VCaP (cell line): Measurements from ENCODE around the gene PCNT.

Experiments
- H3K27ac ChIP-seq: fragments of 450-650 bp; 2 replicates; pipeline ENCODE4 v1.5.1; 2017
- TF ChIP-seq, protein P1 (sequence below): fragments of 450-650 bp; conservative IDR thresholded peaks from 2 replicates; pipeline ENCODE4 v1.5.1; 2017; ENCODE audit warnings: mild to moderate bottlenecking, moderate library complexity

Gene PCNT

DNA sequence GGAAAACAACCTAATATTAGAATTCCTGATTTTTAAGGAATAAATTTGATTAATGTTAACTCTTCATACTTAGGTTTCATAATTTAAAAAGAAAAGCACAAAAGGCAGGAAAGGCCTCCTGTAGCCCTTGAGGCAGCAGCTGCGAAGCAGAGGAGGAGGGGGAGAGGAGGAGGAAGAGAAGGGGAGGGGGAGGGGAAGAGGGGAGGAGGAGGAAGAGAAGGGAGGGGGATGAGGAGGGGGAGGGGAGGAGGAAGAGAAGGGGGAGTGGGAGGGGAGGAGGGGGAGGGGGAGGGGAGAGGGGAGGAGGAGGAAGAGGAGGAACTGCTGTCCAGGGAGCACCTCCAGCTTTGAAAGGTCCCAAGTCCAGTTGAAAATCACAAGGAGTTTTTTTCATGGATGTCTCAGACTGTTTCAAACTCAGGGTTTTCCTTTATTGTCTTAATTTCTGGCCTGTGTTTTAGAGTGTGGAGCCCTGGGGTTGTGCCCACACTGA lies 99.6 kb downstream of the PCNT start:
- H3K27ac ChIP-seq: no peak overlapping the region
- TF ChIP-seq, protein P1, sequence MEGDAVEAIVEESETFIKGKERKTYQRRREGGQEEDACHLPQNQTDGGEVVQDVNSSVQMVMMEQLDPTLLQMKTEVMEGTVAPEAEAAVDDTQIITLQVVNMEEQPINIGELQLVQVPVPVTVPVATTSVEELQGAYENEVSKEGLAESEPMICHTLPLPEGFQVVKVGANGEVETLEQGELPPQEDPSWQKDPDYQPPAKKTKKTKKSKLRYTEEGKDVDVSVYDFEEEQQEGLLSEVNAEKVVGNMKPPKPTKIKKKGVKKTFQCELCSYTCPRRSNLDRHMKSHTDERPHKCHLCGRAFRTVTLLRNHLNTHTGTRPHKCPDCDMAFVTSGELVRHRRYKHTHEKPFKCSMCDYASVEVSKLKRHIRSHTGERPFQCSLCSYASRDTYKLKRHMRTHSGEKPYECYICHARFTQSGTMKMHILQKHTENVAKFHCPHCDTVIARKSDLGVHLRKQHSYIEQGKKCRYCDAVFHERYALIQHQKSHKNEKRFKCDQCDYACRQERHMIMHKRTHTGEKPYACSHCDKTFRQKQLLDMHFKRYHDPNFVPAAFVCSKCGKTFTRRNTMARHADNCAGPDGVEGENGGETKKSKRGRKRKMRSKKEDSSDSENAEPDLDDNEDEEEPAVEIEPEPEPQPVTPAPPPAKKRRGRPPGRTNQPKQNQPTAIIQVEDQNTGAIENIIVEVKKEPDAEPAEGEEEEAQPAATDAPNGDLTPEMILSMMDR: no peak

DNA sequence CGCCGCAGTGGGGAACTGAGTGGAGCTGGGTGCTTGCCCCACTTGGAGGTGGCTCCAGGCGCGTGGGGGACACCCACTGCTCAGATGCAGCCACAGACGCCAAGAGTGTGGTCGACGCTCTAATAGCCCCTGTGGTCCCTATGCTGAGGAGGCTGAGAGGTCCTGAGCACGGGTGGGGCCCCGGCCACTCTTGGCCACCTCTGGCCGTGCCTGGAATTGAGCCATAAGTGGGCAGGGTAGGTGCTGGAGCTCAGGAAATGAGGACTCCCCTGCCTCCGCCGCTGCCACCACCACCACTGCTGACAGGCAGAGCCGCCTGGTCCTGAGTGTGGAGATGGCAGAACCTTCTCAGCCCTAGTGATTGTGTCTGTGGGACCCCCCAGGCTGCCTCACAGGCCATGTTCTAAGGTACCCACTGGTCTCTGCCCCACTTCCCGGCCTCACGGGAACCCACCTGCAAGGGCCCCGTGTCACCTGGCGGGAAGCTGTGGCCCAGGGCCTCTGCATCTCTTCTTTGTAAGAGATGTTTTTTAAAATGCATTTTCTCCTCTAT lies 100.2 kb downstream of the PCNT start:
- TF ChIP-seq, protein P1: no peak

DNA sequence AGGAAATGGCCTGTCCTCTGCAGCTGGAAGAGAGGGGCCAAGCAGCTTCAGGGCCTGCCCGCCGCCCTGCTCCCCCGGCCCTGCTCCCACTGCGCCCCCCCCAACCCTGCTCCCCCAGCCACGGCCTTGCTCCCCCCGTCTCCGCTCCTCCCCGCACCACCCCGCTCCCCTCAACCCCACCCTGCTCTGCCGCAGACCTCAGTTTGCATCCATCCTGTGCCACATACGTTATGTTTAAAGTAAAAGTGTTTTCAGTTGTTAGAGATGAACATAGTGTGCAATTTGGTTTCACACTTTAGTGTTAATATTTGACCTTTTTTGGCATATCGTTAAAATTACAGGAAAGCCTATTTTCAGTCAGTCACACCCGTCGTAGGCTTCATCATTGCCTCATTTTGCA lies 100.7 kb downstream of the PCNT start:
- TF ChIP-seq, protein P1: no peak
- no peak overlapping the region for H3K27ac ChIP-seq

More for the DNA sequence above, 100.2 kb downstream of the PCNT start:
- H3K27ac ChIP-seq: no peak overlapping the region

DNA sequence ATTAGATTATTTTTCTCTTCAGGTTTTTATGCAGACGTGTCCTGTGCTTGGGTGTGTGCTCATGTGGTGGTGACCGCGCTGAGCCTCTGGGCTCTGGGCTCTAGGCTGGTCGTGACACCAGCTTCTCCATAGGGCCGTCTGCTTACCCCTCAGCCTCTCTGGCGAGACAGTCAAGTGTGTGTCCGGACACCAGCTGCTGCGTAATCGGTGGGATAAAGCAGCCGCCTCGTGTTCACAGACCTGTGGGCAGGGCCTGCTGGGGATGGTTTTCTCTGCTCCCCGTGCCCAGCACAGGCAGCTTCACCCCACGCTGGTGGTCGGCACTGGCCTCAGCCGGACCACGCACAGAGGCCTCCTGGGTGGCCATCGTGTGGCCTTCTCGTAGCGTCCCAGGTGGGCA lies 101.1 kb downstream of the PCNT start:
- TF ChIP-seq, protein P1: no peak
- H3K27ac ChIP-seq: no peak overlapping the region

DNA sequence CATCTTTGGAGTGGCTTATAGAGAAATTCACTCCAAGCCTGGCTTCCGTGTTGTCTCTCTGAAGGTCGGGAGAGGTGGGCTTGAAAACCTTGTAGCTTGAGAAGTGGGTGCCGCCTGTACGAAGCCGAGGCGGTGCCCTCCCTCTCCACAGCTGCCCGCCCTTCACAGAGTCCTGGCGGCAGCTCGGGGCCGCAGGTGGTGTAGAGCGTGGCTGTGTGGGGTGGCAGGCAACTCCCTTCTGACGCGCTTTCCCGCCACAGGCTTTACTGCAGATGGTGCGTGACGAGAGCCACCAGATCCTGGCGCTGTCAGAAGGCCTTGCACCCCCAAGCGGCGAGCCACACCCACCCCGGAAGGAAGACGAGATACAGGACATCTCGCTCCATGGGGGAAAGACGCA lies 101.6 kb downstream of the PCNT start:
- H3K27ac ChIP-seq: no peak overlapping the region
- TF ChIP-seq, protein P1: no peak

DNA sequence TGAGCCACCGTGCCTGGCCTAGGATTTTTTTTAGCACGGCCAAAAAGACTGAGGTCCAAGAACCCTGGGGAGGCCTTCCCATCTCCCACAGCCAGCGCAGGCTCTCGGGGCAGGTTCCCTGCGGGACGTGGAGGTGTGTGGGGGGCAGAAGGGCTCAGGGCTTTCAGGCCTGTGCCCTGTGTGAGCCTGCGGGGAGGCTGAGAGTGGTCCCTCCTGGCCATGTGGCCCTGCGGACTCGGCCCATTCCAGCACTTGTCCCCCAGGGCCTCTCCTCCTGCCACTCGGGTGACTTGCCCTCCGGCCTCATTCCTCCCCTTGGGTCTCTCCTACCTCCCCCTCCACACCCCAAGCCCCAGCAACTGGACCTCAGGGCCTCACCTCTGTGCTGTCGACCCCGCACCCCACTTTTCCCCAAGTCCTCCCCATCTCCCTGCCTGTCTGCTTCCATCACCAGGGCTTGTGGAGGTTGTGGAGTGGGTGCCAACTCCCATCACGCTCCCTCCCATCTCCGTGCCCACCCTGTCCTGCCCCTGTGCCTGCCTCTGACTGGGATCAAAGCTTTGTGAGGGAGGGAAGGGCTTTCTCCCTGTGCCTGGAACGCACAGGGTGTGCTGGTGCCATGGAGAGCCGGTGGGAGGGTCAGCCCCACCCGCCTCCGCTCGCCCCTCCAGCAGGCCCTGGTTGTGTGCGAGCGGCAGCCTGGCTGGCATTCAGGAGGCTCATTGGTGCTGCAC lies 102.5 kb downstream of the PCNT start:
- H3K27ac ChIP-seq: peak overlapping the region; percentile 2; the same call in 1 of the 2 replicates

DNA sequence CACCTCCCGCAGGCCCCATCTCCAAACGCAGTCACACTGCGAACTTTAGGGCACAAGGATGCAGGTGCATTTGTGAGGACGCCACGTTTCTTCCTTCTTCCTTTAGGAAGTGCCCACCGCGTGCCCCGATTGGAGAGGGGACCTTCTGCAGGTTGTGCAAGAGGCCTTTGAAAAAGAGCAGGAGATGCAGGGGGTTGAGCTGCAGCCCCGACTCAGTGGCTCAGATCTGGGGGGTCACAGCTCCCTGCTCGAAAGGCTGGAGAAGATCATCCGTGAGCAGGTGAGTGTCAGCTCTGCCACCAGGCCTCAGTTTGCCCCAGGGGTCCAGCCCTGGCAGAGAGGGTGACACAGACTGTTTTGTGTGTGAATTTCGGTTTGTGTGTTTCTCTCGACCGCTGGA lies 103.6 kb downstream of the PCNT start:
- H3K27ac ChIP-seq: no peak overlapping the region; the same call in 1 of the 2 replicates
- TF ChIP-seq, protein P1: no peak

More for the DNA sequence above, 102.5 kb downstream of the PCNT start:
- TF ChIP-seq, protein P1: no peak
